Measurements from ENCODE around the gene MFAP3. TPM values are rescaled to one million over a fixed set of nuclear protein-coding genes. Genes with fewer than 3 reads are reported as not detected.

Gene MFAP3
- total and polyA plus RNA-seq, 2 donors (not counting 1 experiment from before 2014, with no cell fraction given), result 4.8 to 27.1 TPM

GRCh38 chr5:154086641-154087040 lies 47.9 kb downstream of the MFAP3 start:
- TF ChIP-seq CTCF (IDR thresholded peaks at IDR 0.05) (no peak), EZH2 (IDR thresholded peaks at IDR 0.05; ENCODE audit: borderline replicate concordance, insufficient read depth, low read depth, low read length, poor library complexity, severe bottlenecking) (no peak)
- H3K9me3 Mint-ChIP-seq (ENCODE audit: insufficient read depth), result no peaks in the 10 kb centered on the region
- WGBS (ENCODE audit: insufficient coverage), result no CpG with 5 or more reads among the region's 4 CpGs
- no peak overlapping the region for H3K4me3 Mint-ChIP-seq
- Histone ChIP-seq H3K4me3 (ENCODE audit: control extremely low read depth in 1 of 5, extremely low read depth in 1 of 5, insufficient read depth in 1 of 5, low read depth in 2 of 5, low read length in 4 of 5) (no peak overlapping the region), H3K79me2 (ENCODE audit: control insufficient read depth, insufficient read depth, low read length) (no peaks in the 10 kb centered on the region), H3K27ac (ENCODE audit: low read length in 2 of 2) (no peak overlapping the region), H3K4me1 (ENCODE audit: control insufficient read depth in 2 of 2, insufficient read depth in 2 of 2, low read length in 2 of 2) (no peaks in the 10 kb centered on the region), H3K4me2 (replicated peaks; ENCODE audit: low read depth, low read length, poor library complexity, severe bottlenecking) (no peak overlapping the region), H3K9ac (ENCODE audit: low read length) (no peak overlapping the region), H3K9me3 (ENCODE audit: control extremely low read depth in 1 of 3, control insufficient read depth in 2 of 3, insufficient read depth in 1 of 3, low read length in 2 of 3) (no peaks in the 10 kb centered on the region), H2AFZ (ENCODE audit: insufficient read depth, low read depth, low read length, poor library complexity, severe bottlenecking) (no peak overlapping the region), H3K36me3 (replicated peaks in 1 of 2; ENCODE audit: control extremely low read depth in 1 of 2, control insufficient read depth in 1 of 2, extremely low read depth in 1 of 2, insufficient read depth in 2 of 2, low read length in 1 of 2) (no peaks in the 10 kb centered on the region), H3K27me3 (replicated peaks in 1 of 4; ENCODE audit: control extremely low read depth in 1 of 4, control insufficient read depth in 3 of 4, insufficient read depth in 4 of 4, low read length in 3 of 4) (peaks cover 0 to 8% (median 5%) of the 10 kb centered on the region in 4 experiments), H4K20me1 (ENCODE audit: control insufficient read depth, insufficient read depth, low read length, poor library complexity, severe bottlenecking) (no peaks in the 10 kb centered on the region)
- ChIA-PET POLR2A (no interaction called here), CTCF (interaction anchor here (2.6 kb wide), 1 partner anchor 14 kb away, joined by 20 read pairs; no protein-coding TSS in a partner anchor)
- peaks cover 25% of the 10 kb centered on the region for H3K27me3 Mint-ChIP-seq
- no peaks in the 10 kb centered on the region for H3K4me1 Mint-ChIP-seq
- intact Hi-C loops (cut with micrococcal nuclease), result no loop called here
- no peak overlapping the region for H3K27ac Mint-ChIP-seq
- no peak for DNase-seq
- no peak for ATAC-seq (ENCODE audit: low read depth)

- H3K4me3 Mint-ChIP-seq, result no peak overlapping the region
- Histone ChIP-seq H3K27ac (ENCODE audit: low read length in 2 of 2) (no peak overlapping the region), H2AFZ (ENCODE audit: insufficient read depth, low read depth, low read length, poor library complexity, severe bottlenecking) (no peak overlapping the region), H3K4me3 (ENCODE audit: control extremely low read depth in 1 of 5, extremely low read depth in 1 of 5, insufficient read depth in 1 of 5, low read depth in 2 of 5, low read length in 4 of 5) (no peak overlapping the region), H3K9ac (ENCODE audit: low read length) (no peak overlapping the region), H4K20me1 (ENCODE audit: control insufficient read depth, insufficient read depth, low read length, poor library complexity, severe bottlenecking) (no peaks in the 10 kb centered on the region), H3K27me3 (replicated peaks in 1 of 4; ENCODE audit: control extremely low read depth in 1 of 4, control insufficient read depth in 3 of 4, insufficient read depth in 4 of 4, low read length in 3 of 4) (peaks cover 0 to 11% (median 8%) of the 10 kb centered on the region in 4 experiments), H3K4me1 (ENCODE audit: control insufficient read depth in 2 of 2, insufficient read depth in 2 of 2, low read length in 2 of 2) (no peaks in the 10 kb centered on the region), H3K9me3 (ENCODE audit: control extremely low read depth in 1 of 3, control insufficient read depth in 2 of 3, insufficient read depth in 1 of 3, low read length in 2 of 3) (no peaks in the 10 kb centered on the region), H3K36me3 (replicated peaks in 1 of 2; ENCODE audit: control extremely low read depth in 1 of 2, control insufficient read depth in 1 of 2, extremely low read depth in 1 of 2, insufficient read depth in 2 of 2, low read length in 1 of 2) (no peaks in the 10 kb centered on the region), H3K79me2 (ENCODE audit: control insufficient read depth, insufficient read depth, low read length) (no peaks in the 10 kb centered on the region), H3K4me2 (replicated peaks; ENCODE audit: low read depth, low read length, poor library complexity, severe bottlenecking) (no peak overlapping the region)
- TF ChIP-seq CTCF (IDR thresholded peaks at IDR 0.05) (no peak), EZH2 (IDR thresholded peaks at IDR 0.05; ENCODE audit: borderline replicate concordance, insufficient read depth, low read depth, low read length, poor library complexity, severe bottlenecking) (no peak)
- ChIA-PET POLR2A (no interaction called here), CTCF (interaction anchor here (2.6 kb wide), 1 partner anchor 15 kb away, joined by 20 read pairs; no protein-coding TSS in a partner anchor)
- DNase-seq, result no peak
- H3K4me1 Mint-ChIP-seq, result no peaks in the 10 kb centered on the region
- no peak overlapping the region for H3K27ac Mint-ChIP-seq
- no peak for ATAC-seq (ENCODE audit: low read depth)
- no peaks in the 10 kb centered on the region for H3K9me3 Mint-ChIP-seq (ENCODE audit: insufficient read depth)
- intact Hi-C loops (cut with micrococcal nuclease), result no loop called here
- peaks cover 28% of the 10 kb centered on the region for H3K27me3 Mint-ChIP-seq
- WGBS (ENCODE audit: insufficient coverage), result 80% methylated on average over 1 of the region's 2 CpGs
Observed at GRCh38 chr5:154087260-154087659, 48.5 kb downstream of the MFAP3 start.
